IPS DF 19.7 (cell line): ENCODE measurements around the gene ETS1.
"Not testable (repeated sequence)": the region's sequence is repeated elsewhere in the genome, so short reads cannot be mapped to it uniquely, and the experiment has no call there.

ENCODE experiments used
- DNase-seq: peaks from one replicate; pipeline ENCODE4 v3.0.0-alpha.2; 2013; ENCODE audit warnings: low read depth, low spot score

Gene ETS1

GRCh38 chr11:128465531-128465930 lies 121.8 kb downstream of the ETS1 start:
- DNase-seq: no peak

- DNase-seq: no peak
Measured at GRCh38 chr11:128464878-128465450, 122.4 kb downstream of the ETS1 start.

GRCh38 chr11:128463979-128464378 lies 123.4 kb downstream of the ETS1 start:
- no peak for DNase-seq

- no peak for DNase-seq
Measured at GRCh38 chr11:128463371-128463829, 124.0 kb downstream of the ETS1 start.

- no peak for DNase-seq
Measured at GRCh38 chr11:128462922-128463321, 124.4 kb downstream of the ETS1 start.

- no peak for DNase-seq
Measured at GRCh38 chr11:128462189-128462588, 125.2 kb downstream of the ETS1 start.

- no peak for DNase-seq
Measured at GRCh38 chr11:128458321-128458720, 129.0 kb downstream of the ETS1 start.

GRCh38 chr11:128457874-128458273 lies 129.5 kb downstream of the ETS1 start:
- DNase-seq: no peak

GRCh38 chr11:128456566-128457268 lies 130.6 kb downstream of the ETS1 start:
- DNase-seq: no peak

- DNase-seq: no peak
Measured at GRCh38 chr11:128455766-128456165, 131.6 kb downstream of the ETS1 start.

- no peak for DNase-seq
Measured at GRCh38 chr11:128453444-128454336, 133.7 kb downstream of the ETS1 start.

GRCh38 chr11:128451652-128452470 lies 135.5 kb downstream of the ETS1 start:
- no peak for DNase-seq

GRCh38 chr11:128450882-128451651 lies 136.3 kb downstream of the ETS1 start:
- no peak for DNase-seq

GRCh38 chr11:128450425-128450824 lies 136.9 kb downstream of the ETS1 start:
- not testable (repeated sequence) for DNase-seq

GRCh38 chr11:128448981-128449713 lies 138.2 kb downstream of the ETS1 start:
- no peak for DNase-seq

GRCh38 chr11:128448200-128448886 lies 139.0 kb downstream of the ETS1 start:
- DNase-seq: no peak

- no peak for DNase-seq
Measured at GRCh38 chr11:128447233-128447632, 140.1 kb downstream of the ETS1 start.

- DNase-seq: not testable (repeated sequence)
Measured at GRCh38 chr11:128445921-128446320, 141.4 kb downstream of the ETS1 start.

- no peak for DNase-seq
Measured at GRCh38 chr11:128437136-128437535, 150.2 kb downstream of the ETS1 start.
